ENCODE data around the gene ZNF280A. TPM values are rescaled to one million over a fixed set of nuclear protein-coding genes. Genes with fewer than 3 reads are reported as not detected.

ZNF280A gene
- total RNA-seq, 1 donor from 2014 or later, result 0.09 TPM

DNA sequence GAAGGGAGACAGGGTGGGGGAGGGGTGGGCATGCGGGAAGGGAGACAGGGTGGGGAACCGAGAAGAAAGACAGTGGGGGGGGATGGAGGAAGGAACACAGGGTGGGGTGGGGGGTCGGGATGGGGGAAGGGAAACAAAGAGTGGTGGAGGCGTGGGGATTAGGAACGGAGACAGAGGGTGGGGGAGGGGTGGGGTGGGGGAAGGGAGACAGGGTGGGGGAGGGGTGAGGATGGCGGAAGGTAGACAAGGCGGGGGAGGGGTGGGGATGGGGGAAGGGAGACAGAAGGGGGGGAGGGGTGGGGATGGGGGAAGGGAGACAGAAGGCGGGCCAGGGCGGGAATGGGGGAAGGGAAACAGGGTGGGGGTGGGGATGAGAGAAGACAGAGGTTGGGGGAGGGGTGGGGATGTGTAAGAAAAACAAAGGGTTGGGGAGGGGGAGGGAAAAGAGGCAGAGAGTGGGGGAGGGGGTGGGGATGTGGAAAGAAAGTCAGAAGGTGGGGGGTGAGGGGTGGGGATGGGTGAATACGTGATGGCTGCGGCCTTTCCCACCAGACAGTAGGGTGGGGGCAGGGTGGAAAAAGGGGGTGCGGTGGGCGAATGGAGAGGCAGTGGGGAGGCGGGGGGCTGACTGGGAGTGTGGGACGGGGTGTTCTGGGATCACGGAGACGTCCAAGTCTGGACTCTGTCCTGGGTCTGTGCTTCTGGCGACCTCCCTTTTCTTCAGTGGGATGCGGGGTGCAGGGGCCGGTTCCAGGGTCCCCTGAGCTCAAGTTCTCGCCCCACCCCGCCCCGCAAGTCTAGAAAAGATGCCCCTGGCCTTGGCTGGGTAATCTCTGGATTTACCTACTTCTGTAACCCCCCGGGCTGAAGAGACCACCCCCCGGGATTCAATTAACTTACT, 38.3 kb upstream of the ZNF280A start:
- Mint-ChIP-seq H3K27me3 (ENCODE audit: low read depth, unreplicated experiment) (peaks cover 26% of the 10 kb centered on the region), H3K4me1 (ENCODE audit: low read depth, unreplicated experiment) (peaks cover 1% of the 10 kb centered on the region), H3K9me3 (ENCODE audit: unreplicated experiment) (peaks cover 2% of the 10 kb centered on the region), H3K36me3 (ENCODE audit: low read depth, unreplicated experiment) (no peaks in the 10 kb centered on the region), H3K27ac (ENCODE audit: unreplicated experiment) (no peak overlapping the region), H3K4me3 (ENCODE audit: unreplicated experiment) (no peak overlapping the region)
- DNase-seq (ENCODE audit: low read depth) (no peak), FAIRE-seq (no peak)
- Histone ChIP-seq H3K4me1 (ENCODE audit: insufficient read depth, low read length) (no peaks in the 10 kb centered on the region), H3K9me3 (ENCODE audit: insufficient read depth, low read depth, low read length) (no peaks in the 10 kb centered on the region), H3K79me2 (ENCODE audit: insufficient read depth, low read length) (no peaks in the 10 kb centered on the region), H3K27ac (ENCODE audit: low read depth, low read length) (no peak overlapping the region), H3K4me2 (ENCODE audit: low read length) (no peak overlapping the region), H3K9ac (ENCODE audit: low read length) (no peak overlapping the region), H3K4me3 (ENCODE audit: insufficient read depth, low read depth, low read length) (no peak overlapping the region), H2AFZ (ENCODE audit: low read depth, low read length) (no peak overlapping the region), H3K36me3 (ENCODE audit: insufficient read depth, low read length) (no peaks in the 10 kb centered on the region), H3K27me3 (ENCODE audit: insufficient read depth, low read length) (no peaks in the 10 kb centered on the region), H4K20me1 (ENCODE audit: insufficient read depth, low read length) (no peaks in the 10 kb centered on the region)
- TF ChIP-seq CTCF (IDR thresholded peaks at IDR 0.05; ENCODE audit: insufficient read depth, low read depth, low read length) (no peak), EZH2 (IDR thresholded peaks at IDR 0.05; ENCODE audit: insufficient read depth, low read length) (no peak)

GRCh38 chr22:22556995-22557925, 37.2 kb upstream of the ZNF280A start:
- Histone ChIP-seq H4K20me1 (ENCODE audit: insufficient read depth, low read length) (no peaks in the 10 kb centered on the region), H3K4me3 (ENCODE audit: insufficient read depth, low read depth, low read length) (no peak overlapping the region), H3K4me2 (ENCODE audit: low read length) (no peak overlapping the region), H3K4me1 (ENCODE audit: insufficient read depth, low read length) (no peaks in the 10 kb centered on the region), H2AFZ (ENCODE audit: low read depth, low read length) (no peak overlapping the region), H3K36me3 (ENCODE audit: insufficient read depth, low read length) (no peaks in the 10 kb centered on the region), H3K9me3 (ENCODE audit: insufficient read depth, low read depth, low read length) (no peaks in the 10 kb centered on the region), H3K27me3 (ENCODE audit: insufficient read depth, low read length) (no peaks in the 10 kb centered on the region), H3K9ac (ENCODE audit: low read length) (no peak overlapping the region), H3K27ac (ENCODE audit: low read depth, low read length) (no peak overlapping the region), H3K79me2 (ENCODE audit: insufficient read depth, low read length) (no peaks in the 10 kb centered on the region)
- H3K4me1 Mint-ChIP-seq (ENCODE audit: low read depth, unreplicated experiment), result peaks cover 2% of the 10 kb centered on the region
- no peaks in the 10 kb centered on the region for H3K36me3 Mint-ChIP-seq (ENCODE audit: low read depth, unreplicated experiment)
- FAIRE-seq (no peak), DNase-seq (ENCODE audit: low read depth) (no peak)
- no peak overlapping the region for H3K4me3 Mint-ChIP-seq (ENCODE audit: unreplicated experiment)
- H3K27ac Mint-ChIP-seq (ENCODE audit: unreplicated experiment), result no peak overlapping the region
- H3K27me3 Mint-ChIP-seq (ENCODE audit: low read depth, unreplicated experiment), result peaks cover 27% of the 10 kb centered on the region
- TF ChIP-seq EZH2 (IDR thresholded peaks at IDR 0.05; ENCODE audit: insufficient read depth, low read length) (no peak), CTCF (IDR thresholded peaks at IDR 0.05; ENCODE audit: insufficient read depth, low read depth, low read length) (no peak)
- H3K9me3 Mint-ChIP-seq (ENCODE audit: unreplicated experiment), result peaks cover 2% of the 10 kb centered on the region
